Endothelial cell of umbilical vein (primary cell): Measurements from ENCODE around the gene SPIRE2. TPM values are rescaled to one million over a fixed set of nuclear protein-coding genes. Genes with fewer than 3 reads are reported as not detected.

Source experiments
- BruUV-seq: library from RNA; stranded (reverse); fragments of 400-500 nt; replicated peaks from 2 replicates; lab custom pipeline; 2021; lab: Mats Ljungman, UMichigan
- CTCF ChIA-PET: fragments of 300-600, 350-600 bp; sonication (Branson Sonifier 250); formaldehyde crosslinking; loops from one replicate; lab custom pipeline; 2021; ENCODE audit warnings: antibody characterized with exemption, inconsistent platforms; lab: Charles Lee
- POLR2A ChIA-PET: fragments of 300-600, 350-600 bp; sonication (Branson Sonifier 250); formaldehyde crosslinking; loops from one replicate; lab custom pipeline; 2021; ENCODE audit warnings: antibody characterized with exemption, inconsistent platforms; lab: Charles Lee
- DNase-seq: peaks from one replicate; pipeline ENCODE4 v3.0.0-alpha.2; 2011; ENCODE audit warnings: low read depth, low spot score
- FAIRE-seq: peaks from 2 replicates; lab custom pipeline; 2011; peaks lifted over from hg19 to GRCh38; lab: Jason Lieb, UNC
- H2AFZ ChIP-seq: 2 replicates; pipeline ENCODE4 v1.6.0; 2012; ENCODE audit warnings: low read depth, low read length, control low read depth, inconsistent platforms
- H3K27ac ChIP-seq: 2 replicates; pipeline ENCODE4 v1.5.1; 2011; ENCODE audit warnings: low read depth, mild to moderate bottlenecking, control low read depth, low read length, moderate library complexity; ENCODE audit not compliant: insufficient read depth
- H3K27me3 ChIP-seq, 2 experiments: 2 replicates each; pipeline versions ENCODE4 v1.6.0 to v1.6.1; 2011; ENCODE audit warnings: low read length in 2 of 2, mixed read lengths in 1 of 2; ENCODE audit not compliant: control insufficient read depth in 2 of 2, insufficient read depth in 2 of 2
- H3K36me3 ChIP-seq, 2 experiments: 2 replicates in 1 of 2; 3 replicates in 1 of 2; pipeline ENCODE4 v1.5.1; 2011; ENCODE audit warnings: low read length in 2 of 2, mild to moderate bottlenecking in 1 of 2, moderate library complexity in 1 of 2; ENCODE audit not compliant: control insufficient read depth in 2 of 2, insufficient read depth in 2 of 2; ENCODE audit errors: extremely low read depth in 1 of 2
- H3K4me1 ChIP-seq: 3 replicates; pipeline ENCODE4 v1.5.1; 2011; ENCODE audit warnings: mild to moderate bottlenecking, low read length; ENCODE audit not compliant: control insufficient read depth, insufficient read depth; ENCODE audit errors: extremely low read depth
- H3K4me2 ChIP-seq: 2 replicates; pipeline ENCODE4 v1.6.1; 2011; ENCODE audit warnings: low read length, control low read depth, mixed read lengths; ENCODE audit not compliant: insufficient read depth
- H3K4me3 ChIP-seq, 3 experiments: fragments of 200-600 bp in 1 of 3; sonication (generic), shearing (Covaris generic) in 1 of 3; replicated peaks in 1 of 3; 2 replicates each; pipeline ENCODE4 v1.5.1; 2011 to 2016; ENCODE audit warnings: control low read depth in 3 of 3, low read length in 3 of 3, mild to moderate bottlenecking in 2 of 3, inconsistent platforms in 1 of 3, low read depth in 1 of 3, moderate library complexity in 1 of 3; ENCODE audit not compliant: insufficient read depth in 1 of 3
- H3K79me2 ChIP-seq: 2 replicates; pipeline ENCODE4 v1.6.0; 2012; ENCODE audit warnings: low read length, inconsistent platforms; ENCODE audit not compliant: control insufficient read depth, insufficient read depth
- H3K9ac ChIP-seq: replicated peaks from 2 replicates; pipeline ENCODE3; 2011; ENCODE audit warnings: low read length, control low read depth; ENCODE audit not compliant: insufficient read depth; ENCODE audit errors: extremely low read depth
- H3K9me1 ChIP-seq: replicated peaks from 3 replicates; pipeline ENCODE4 v1.6.0; 2011; ENCODE audit warnings: mild to moderate bottlenecking, low read length; ENCODE audit not compliant: control insufficient read depth, insufficient read depth; ENCODE audit errors: extremely low read depth
- H3K9me3 ChIP-seq: replicated peaks from 2 replicates; pipeline ENCODE4 v1.5.1; 2012; ENCODE audit warnings: low read length, inconsistent platforms; ENCODE audit not compliant: control insufficient read depth, insufficient read depth
- H4K20me1 ChIP-seq: replicated peaks from 2 replicates; pipeline ENCODE3; 2011; ENCODE audit warnings: mild to moderate bottlenecking, low read length; ENCODE audit not compliant: control insufficient read depth, insufficient read depth; ENCODE audit errors: extremely low read depth
- EZH2 ChIP-seq: IDR thresholded peaks from 2 replicates; pipeline ENCODE4 v1.6.1; 2012; ENCODE audit warnings: borderline replicate concordance, low read depth, mild to moderate bottlenecking, moderate library complexity, low read length, inconsistent platforms; ENCODE audit not compliant: severe bottlenecking
- FOS ChIP-seq: IDR thresholded peaks from 2 replicates; pipeline ENCODE4 v1.6.1; 2011; ENCODE audit warnings: mild to moderate bottlenecking, low read length, moderate library complexity, borderline replicate concordance; ENCODE audit not compliant: insufficient read depth
- GATA2 ChIP-seq: IDR thresholded peaks from 2 replicates; pipeline ENCODE4 v1.7.0; 2011; ENCODE audit warnings: low read depth, mild to moderate bottlenecking, moderate library complexity, mixed read lengths, low read length; ENCODE audit not compliant: insufficient read length, insufficient read depth
- JUN ChIP-seq: IDR thresholded peaks from 2 replicates; pipeline ENCODE4 v1.6.1; 2011; ENCODE audit warnings: borderline replicate concordance, low read depth; ENCODE audit not compliant: insufficient read length, insufficient read depth
- MYC ChIP-seq: IDR thresholded peaks from one replicate; pipeline ENCODE4 v1.6.1; 2011; ENCODE audit warnings: mild to moderate bottlenecking, low read depth, low read length
- POLR2A ChIP-seq: IDR thresholded peaks from 2 replicates; pipeline ENCODE4 v1.6.1; 2012; ENCODE audit warnings: low read depth, mild to moderate bottlenecking, control low read depth, low read length
- POLR2AphosphoS5 ChIP-seq: IDR thresholded peaks from 2 replicates; pipeline ENCODE4 v1.6.1; 2012; ENCODE audit warnings: low read depth, mild to moderate bottlenecking, control low read depth, low read length, moderate library complexity; ENCODE audit not compliant: insufficient read depth
- dilution Hi-C: fragments of 300-500 bp; cut with MboI; formaldehyde crosslinking; loops from one replicate; pipeline ENCODE4 v1.15.0; 2019; ENCODE audit warnings: low sequenced_read_pairs; ENCODE audit not compliant: extremely low pct_ligation_motif_present
- intact Hi-C: fragments of 100-400 bp; cut with micrococcal nuclease; formaldehyde crosslinking; loops from one replicate; pipeline ENCODE4 v1.10.0; 2022
- polyA plus RNA-seq, 4 experiments: library from polyadenylated mRNA; depleted of rRNA in 3 of 4; stranded (reverse) in 3 of 4; unstranded in 1 of 4; fragments of >200 nt; gene quantifications; 2 replicates each; pipeline versions ENCODE4 v1.2.1 to v1.2.3, GENCODE V29; 2011 to 2012; ENCODE audit warnings: missing spikeins in 1 of 4
- total RNA-seq: library from RNA; stranded (reverse); gene quantifications from 2 replicates; pipeline ENCODE4 v1.2.3, GENCODE V29; 2021
- TF ChIP-seq, protein P1 (sequence below), 2 donors: IDR thresholded peaks; 1 replicate in 1 of 2; 2 replicates in 1 of 2; pipeline ENCODE4 v1.5.1; 2011; ENCODE audit warnings: low read length in 2 of 2, mild to moderate bottlenecking in 2 of 2, moderate library complexity in 2 of 2, control low read depth in 1 of 2, inconsistent platforms in 1 of 2, low read depth in 1 of 2; ENCODE audit not compliant: insufficient read depth in 1 of 2; ENCODE audit errors: extremely low read depth in 1 of 2
- TF ChIP-seq, protein P2 (sequence below): IDR thresholded peaks from 2 replicates; pipeline ENCODE4 v1.6.1; 2011; ENCODE audit not compliant: insufficient read depth, insufficient read length

SPIRE2 gene
- total and polyA plus RNA-seq, 2 donors (not counting 3 experiments of a cell fraction or from before 2014, with no cell fraction given), result 1.2 to 3.1 TPM

DNA sequence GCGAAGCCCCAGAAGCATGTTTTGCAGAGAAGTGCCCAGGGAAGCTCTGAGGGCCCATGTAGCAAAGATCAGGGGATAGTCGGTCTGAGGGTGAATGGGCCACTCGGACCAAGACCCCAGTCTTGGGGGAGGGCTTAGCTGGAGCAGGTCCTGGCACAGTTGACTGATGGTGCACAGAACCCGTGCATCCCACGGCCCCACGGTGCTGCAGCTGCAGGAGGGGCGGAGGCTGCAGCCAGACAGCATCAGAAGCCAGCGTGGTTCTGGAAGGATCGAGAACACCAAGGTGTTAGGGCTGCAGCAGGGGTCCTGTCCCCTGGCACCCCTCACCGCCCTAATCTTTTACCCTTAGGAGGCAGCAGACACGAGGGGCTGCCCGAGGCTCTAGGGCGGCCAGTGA is 83.9 kb downstream of the SPIRE2 start:
- Histone ChIP-seq H3K4me1 (peaks cover 3% of the 10 kb centered on the region), H3K9me3 (no peaks in the 10 kb centered on the region), H3K9me1 (no peaks in the 10 kb centered on the region), H3K79me2 (no peaks in the 10 kb centered on the region), H3K4me3 (no peak overlapping the region), H2AFZ (no peak overlapping the region), H3K27me3 (no peaks in the 10 kb centered on the region), H3K36me3 (peaks cover 6 to 22% of the 10 kb centered on the region in 2 experiments), H3K9ac (no peak overlapping the region), H3K27ac (no peak overlapping the region), H3K4me2 (no peak overlapping the region), H4K20me1 (no peaks in the 10 kb centered on the region)
- CTCF ChIA-PET, result interaction anchor here (1.1 kb wide), 1 partner anchor 10 kb away, joined by 4 read pairs; no protein-coding TSS in a partner anchor
- intact Hi-C loops (no loop called here), dilution Hi-C loops (no loop called here)
- TF ChIP-seq JUN, result no peak
- TF ChIP-seq POLR2A, result no peak
- no peak for TF ChIP-seq MYC
- TF ChIP-seq EZH2, result no peak
- TF ChIP-seq, protein P1, sequence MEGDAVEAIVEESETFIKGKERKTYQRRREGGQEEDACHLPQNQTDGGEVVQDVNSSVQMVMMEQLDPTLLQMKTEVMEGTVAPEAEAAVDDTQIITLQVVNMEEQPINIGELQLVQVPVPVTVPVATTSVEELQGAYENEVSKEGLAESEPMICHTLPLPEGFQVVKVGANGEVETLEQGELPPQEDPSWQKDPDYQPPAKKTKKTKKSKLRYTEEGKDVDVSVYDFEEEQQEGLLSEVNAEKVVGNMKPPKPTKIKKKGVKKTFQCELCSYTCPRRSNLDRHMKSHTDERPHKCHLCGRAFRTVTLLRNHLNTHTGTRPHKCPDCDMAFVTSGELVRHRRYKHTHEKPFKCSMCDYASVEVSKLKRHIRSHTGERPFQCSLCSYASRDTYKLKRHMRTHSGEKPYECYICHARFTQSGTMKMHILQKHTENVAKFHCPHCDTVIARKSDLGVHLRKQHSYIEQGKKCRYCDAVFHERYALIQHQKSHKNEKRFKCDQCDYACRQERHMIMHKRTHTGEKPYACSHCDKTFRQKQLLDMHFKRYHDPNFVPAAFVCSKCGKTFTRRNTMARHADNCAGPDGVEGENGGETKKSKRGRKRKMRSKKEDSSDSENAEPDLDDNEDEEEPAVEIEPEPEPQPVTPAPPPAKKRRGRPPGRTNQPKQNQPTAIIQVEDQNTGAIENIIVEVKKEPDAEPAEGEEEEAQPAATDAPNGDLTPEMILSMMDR (IDR thresholded peaks at IDR 0.05; ENCODE audit: extremely low read depth in 1 of 2, insufficient read depth in 1 of 2, low read depth in 1 of 2, low read length in 2 of 2), result no peak
- no peak for TF ChIP-seq POLR2AphosphoS5
- no peak for TF ChIP-seq FOS
- TF ChIP-seq, protein P2, sequence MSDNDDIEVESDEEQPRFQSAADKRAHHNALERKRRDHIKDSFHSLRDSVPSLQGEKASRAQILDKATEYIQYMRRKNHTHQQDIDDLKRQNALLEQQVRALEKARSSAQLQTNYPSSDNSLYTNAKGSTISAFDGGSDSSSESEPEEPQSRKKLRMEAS, result no peak
- no peak for TF ChIP-seq GATA2
- FAIRE-seq, result no peak
- DNase-seq, result no peak
- BruUV-seq, result no TSS peak
- POLR2A ChIA-PET, result no interaction called here
